ENCODE measurements around the gene AIP.
A peak's percentile ranks its signal among the peaks of the same experiment; 100 is the strongest.
"Not testable (repeated sequence)": the region's sequence is repeated elsewhere in the genome, so short reads cannot be mapped to it uniquely, and the experiment has no call there.

The AIP gene

DNA sequence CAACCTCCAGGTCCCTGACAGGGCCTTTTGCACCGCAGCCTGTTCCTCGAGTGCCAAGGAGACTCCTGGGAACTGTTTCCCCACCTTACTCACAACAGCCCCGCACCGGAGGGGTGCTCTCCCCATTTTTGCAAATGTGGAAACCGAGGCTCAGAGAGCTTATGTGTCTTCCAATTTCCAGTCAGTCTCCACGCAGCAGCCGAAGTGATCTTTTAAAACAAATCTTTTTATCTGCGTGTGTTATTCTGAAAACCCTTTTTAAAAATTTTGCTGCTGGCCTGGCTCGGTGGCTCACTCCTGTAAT is 13.4 kb upstream of the AIP start:
- no peak for DNase-seq

DNA sequence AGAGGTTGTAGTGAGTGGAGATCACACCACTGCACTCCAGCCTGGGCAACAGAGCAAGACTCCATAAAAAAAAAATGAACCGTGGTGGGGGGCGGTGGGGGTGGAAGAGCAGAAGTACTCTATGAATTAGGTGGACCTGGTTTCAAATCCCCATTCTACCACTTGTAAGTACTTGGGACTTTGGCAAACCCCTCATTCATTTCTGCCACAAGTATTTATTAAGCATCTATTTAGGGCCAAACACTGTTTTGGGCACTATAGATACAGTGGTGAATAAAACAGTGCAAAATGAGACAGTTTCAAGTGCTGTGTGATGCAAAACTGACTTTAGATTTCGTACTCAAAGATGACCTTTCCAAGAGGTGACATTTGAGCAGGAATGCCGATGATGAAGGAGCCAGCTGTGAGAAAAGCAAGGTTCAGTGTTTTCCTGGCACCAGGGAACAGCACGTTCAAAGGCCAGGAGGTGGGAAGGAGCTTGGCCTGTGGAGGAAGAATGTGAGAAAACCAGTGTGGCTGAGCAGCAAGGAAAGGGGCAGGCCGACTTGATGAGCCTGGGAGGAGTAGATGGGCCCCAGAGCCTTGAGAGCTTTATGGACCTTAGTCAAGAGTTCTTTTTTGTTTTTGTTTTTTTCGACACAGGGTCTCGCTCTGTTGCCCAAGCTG is 12.4 kb upstream of the AIP start:
- no peak for DNase-seq

DNA sequence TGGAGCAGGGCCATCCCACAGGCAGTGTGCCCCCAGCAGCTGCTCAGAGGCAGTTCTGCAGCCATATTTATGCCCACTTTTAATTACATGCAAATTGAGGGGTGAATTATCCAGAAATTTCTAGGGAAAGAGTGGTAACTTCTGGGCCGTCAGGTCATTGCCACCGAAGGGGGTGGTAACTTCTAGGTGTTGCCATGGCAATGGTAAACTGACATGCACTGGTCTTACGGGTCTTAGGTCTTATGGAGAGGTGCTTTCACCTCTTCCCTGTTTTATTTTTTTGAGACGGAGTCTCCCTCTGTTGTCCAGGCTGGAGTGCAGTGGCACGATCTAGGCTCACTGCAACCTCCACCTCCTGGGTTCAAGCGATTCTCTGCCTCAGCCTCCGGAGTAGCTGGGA is 9.9 kb upstream of the AIP start:
- DNase-seq: no peak

DNA sequence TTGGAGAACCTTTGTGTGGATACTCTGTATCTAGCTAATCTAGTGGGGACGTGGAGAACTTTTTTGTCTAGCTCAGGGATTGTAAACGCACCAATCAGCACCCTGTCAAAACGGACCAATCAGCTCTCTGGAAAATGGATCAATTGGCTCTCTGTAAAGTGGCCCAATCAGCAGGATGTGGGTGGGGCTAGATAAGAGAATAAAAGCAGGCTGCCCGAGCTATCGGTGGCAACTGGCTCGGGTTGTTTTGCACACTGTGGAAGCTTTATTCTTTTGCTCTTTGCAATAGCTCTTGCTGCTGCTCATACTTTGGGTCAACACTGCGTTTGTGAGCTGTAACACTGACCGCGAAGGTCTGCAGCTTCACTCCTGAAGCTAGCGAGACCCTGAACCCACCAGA is 6.1 kb upstream of the AIP start:
- not testable (repeated sequence) for DNase-seq

DNA sequence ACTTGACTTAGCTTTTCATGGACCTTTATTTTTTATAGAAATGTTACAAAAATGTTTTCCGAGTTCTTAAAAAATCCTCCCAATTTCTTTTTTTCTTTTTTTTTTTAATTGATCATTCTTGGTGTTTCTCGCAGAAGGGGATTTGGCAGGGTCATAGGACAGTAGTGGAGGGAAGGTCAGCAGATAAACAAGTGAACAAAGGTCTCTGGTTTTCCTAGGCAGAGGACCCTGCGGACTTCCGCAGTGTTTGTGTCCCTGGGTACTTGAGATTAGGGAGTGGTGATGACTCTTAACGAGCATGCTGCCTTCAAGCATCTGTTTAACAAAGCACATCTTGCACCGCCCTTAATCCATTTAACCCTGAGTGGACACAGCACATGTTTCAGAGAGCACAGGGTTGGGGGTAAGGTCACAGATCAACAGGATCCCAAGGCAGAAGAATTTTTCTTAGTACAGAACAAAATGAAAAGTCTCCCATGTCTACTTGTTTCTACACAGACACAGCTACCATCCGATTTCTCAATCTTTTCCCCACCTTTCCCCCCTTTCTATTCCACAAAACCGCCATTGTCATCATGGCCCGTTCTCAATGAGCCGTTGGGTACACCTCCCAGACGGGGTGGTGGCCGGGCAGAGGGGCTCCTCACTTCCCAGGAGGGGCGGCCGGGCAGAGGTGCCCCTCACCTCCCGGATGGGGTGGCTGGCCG is 5.3 kb upstream of the AIP start:
- not testable (repeated sequence) for DNase-seq

DNA sequence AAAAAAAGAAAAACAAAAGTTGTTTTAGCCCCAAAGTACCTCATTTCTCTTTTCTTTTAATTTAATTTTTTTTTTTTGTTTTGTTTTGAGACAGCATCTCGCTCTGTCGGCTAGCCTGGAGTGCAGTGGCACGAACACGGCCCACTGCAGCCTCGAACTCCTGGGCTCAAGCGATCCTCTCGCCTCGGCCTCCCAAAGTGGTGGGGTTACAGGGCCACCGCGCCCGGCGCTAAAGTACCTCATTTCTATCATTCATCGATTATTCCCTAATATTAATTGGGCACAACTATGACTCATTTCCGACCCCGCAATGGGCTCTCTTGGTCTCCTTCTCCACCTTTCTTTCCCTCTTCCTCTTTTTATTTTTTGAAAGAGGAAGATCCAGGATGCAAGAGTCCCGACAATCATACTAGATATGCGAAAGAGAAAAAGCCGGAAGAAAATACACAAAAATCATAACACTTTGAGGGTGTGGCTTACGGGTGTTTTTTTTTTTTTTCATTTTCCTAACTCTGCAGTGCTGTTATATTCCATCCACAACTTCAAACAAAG is 475 bp upstream of the AIP start:
- no peak for DNase-seq

DNA sequence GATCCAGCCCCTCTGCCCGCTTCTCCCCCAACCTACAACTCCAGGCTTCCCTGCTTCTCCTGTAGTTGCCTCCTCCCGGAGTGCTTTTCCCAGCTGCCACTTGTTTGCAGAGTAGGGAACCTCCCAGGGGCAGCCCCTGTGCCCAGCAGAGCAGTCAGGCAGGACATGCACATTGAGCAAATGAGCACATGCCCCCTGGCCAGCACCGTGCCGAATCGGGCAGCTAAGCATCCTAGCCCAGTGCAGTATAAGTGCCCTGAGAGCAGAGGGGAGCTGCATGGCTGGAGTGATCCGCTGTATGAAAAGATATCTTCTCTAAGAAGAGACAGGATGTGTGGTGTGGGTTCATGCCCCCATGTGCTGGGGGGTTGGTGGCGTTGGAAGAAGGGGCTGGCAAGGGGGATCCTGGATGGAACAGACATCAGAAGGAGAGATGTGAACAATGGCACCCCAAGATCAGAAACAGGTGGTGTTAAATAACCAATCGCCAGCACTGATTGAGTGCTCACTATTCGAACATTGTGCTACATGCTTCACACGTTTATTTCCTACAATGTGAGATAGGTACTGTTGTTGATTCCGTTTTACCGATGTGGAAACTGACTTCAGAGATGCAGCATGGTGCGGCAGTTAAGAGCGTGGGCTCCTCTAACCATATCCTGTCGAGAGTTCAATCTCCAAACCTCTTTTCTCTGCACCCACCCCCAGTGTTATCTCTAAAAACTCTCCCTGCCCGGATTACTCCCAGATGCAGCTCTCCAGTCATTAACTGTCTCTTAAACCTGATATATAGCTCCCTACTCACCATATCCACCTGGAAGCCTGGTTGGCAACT is 1.2 kb downstream of the AIP start:
- DNase-seq: no peak

DNA sequence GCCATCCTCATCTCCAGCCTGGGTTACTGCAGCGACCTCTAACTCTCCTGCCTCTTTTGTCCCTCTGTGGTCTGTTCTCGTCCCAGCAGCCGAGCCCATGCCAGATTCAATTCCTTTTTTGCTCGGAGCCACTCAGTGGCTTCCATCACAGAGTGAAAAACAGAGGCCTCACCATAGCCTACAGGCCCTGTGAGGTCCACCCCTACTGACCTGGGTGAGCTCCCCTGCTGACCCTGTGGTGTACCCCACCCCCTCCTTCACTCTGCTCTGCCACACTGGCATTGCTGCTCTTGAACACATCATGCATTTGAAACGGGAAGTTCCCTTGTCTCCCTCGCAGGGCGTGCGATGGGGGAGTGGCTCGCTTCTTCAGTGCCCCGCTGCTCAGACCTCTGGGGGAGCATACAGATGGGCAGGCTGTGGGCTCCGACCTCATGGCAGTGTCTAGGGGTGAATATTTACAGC is 2.1 kb downstream of the AIP start:
- no peak for DNase-seq

DNA sequence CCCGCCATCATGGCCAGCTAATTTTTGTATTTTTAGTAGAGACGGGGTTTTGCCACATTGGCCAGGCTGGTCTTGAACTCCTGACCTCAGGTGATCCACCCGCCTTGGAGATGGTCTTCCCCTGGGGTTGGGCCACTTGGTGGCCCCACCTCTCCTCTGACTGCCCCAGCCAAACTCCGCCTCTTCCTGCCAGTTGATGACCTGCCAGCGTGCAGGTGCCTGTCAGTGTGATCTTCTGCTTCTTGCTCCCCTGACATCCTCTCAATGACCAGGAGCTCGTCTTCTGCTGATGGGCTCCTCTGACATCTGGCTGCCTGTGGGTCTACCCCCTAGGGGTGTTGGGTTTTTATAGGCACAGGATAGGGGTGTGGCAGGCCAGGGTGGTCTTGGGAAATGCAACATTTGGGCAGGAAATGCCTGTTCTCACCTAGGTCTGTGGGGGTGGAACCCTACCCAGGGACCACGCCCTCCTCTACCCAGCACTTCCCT is 3.1 kb downstream of the AIP start:
- DNase-seq: peak; percentile 59

DNA sequence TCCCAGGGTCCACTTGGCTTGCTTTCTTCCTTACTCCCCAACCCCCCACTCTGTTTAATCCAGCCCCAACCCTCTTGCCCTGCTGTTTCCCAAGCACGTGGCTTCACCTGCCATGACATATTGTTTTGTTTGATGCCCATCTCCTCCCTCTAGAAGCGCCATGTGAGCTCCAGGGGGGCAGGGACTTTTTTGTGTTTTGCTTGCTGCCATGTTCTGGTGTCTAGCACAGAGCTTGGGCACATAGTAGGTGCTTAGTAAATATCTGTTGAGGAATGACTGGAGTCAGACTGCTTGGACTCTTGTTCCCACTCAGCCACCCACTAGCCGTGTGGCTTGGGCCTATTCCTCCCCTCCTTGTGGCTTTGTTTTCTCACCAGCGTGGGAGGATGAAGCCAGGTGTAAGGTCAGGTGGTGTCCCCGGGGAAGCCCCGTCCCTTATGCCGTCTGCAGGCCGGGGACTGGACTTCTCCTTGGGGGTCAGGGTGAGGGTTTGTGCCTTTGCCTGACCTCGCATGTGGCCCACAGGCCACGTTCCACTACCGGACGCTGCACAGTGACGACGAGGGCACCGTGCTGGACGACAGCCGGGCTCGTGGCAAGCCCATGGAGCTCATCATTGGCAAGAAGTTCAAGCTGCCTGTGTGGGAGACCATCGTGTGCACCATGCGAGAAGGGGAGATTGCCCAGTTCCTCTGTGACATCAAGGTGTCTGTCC is 3.8 kb downstream of the AIP start:
- no peak for DNase-seq

DNA sequence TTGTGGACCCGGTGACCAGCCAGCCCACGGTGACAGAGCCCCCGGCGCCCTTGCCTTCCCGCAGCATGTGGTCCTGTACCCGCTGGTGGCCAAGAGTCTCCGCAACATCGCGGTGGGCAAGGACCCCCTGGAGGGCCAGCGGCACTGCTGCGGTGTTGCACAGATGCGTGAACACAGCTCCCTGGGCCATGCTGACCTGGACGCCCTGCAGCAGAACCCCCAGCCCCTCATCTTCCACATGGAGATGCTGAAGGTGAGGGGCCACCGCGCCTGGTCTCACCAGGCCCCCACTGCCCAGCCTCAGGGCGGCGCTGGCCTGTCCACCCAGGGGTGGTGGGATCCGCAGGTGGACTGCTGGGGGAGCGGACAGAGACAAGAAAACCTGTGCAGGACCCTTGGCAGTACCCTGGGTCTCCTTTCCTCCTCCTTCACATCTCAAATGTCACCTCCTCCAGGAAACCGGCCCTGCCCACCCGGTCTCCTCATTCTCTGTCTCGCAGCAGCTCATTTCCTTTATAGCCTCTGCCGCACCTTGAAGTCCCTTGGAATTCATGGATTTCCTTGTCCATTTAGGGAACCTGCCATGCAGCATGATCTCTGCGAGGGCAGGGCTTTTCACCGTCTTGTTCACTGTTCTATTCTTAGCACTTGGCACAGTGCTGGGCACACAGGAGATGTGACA is 6.5 kb downstream of the AIP start:
- DNase-seq: no peak

DNA sequence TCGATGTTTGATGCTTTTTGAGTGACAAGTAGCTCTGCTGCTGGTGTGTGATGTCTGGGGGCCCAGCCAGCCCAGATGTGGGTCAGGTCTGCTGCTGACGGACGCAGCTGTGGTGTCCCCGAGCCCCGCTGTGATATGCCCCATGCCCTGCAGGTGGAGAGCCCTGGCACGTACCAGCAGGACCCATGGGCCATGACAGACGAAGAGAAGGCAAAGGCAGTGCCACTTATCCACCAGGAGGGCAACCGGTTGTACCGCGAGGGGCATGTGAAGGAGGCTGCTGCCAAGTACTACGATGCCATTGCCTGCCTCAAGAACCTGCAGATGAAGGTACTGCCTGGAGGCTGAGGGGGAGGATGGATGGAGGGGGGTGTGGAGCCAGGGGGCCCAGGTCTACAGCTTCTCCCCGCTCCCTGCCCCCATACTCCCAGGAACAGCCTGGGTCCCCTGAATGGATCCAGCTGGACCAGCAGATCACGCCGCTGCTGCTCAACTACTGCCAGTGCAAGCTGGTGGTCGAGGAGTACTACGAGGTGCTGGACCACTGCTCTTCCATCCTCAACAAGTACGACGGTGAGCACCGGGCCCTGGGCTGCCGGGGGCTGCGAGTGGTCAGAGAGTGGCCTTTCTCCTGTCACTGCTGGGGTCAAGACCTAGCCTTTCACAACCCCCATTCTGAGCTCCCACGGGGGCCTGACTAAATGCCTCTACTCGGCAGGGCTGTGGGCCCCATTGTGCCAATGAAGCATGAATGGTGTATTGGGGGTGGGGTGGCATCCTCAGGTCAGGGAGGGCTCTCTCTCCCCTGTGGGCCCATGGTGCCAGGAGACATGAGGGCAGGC is 7.3 kb downstream of the AIP start:
- DNase-seq: no peak

DNA sequence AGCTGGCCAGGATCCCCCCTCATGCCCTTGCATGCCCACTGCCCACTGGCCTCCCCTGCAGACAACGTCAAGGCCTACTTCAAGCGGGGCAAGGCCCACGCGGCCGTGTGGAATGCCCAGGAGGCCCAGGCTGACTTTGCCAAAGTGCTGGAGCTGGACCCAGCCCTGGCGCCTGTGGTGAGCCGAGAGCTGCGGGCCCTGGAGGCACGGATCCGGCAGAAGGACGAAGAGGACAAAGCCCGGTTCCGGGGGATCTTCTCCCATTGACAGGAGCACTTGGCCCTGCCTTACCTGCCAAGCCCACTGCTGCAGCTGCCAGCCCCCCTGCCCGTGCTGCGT is 7.9 kb downstream of the AIP start:
- no peak for DNase-seq

DNA sequence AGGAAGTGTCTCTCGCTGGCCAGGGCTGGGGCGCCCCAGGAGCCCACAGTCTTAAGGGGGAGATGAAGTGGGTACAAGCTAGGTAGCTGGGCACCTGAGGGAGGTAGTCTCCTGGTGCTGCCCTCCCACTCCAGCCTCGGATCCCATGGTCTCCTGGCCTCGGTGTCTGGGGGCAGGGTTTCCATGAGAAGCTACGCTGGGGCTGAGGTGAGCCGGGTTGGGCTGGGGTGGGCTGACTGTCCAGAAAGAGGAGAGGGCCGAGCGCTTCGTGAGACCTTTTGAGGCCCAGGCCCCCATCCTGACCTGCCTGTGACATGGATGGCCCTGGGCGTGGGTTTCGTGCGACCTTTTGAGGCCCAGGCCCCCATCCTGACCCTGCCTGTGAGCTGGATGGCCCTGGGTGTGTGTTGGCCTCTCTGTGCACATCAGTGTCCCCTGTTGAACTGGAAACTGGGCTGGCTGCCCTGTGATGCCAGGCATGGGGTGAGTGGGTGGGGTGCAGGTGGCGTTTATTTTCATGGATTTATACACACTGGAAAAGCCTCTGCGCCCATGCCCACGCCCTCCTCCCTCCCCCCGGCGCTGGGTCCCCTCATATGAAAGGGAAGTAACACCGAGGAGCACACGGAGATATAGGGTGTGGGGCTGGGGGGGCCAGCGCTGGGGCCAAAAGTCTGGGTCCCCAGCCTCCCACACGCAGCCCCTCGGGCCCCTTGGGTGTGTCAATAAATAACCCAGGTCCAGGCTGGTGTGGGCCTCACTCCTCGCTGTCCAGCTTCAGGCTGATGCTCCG is 8.6 kb downstream of the AIP start:
- DNase-seq: no peak

DNA sequence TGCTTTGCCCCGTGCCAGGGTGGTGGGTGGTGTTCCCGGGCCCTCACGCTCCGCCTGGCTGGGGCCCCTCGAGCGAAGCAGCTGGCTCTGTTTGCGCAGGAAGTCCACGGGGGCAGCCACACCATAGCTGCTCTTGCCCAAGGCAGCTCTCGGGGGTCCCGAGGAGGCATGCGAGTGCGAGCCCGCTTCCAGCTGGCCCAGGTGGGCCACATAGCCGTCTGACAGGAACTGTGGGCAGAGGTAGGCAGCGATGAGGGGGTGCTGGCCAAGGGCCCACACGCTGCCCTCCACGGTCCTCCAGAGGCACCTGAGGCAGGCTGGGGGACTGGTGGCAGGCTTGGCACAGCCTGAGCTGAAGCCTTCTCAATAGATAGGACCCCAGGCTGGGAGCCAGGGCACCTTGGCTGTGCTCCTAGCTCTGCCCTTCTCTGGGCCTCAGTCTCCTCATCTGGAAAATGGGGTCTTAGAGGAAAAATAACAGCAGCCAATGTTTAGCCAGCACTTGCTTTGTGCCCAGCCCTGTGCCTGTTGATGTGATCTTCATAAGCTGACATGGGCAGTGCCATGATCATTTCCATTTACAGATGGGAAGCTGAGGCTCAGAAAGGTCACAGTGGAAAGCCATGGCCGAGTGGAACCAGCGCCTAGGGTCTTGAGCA is 9.4 kb downstream of the AIP start:
- DNase-seq: no peak

DNA sequence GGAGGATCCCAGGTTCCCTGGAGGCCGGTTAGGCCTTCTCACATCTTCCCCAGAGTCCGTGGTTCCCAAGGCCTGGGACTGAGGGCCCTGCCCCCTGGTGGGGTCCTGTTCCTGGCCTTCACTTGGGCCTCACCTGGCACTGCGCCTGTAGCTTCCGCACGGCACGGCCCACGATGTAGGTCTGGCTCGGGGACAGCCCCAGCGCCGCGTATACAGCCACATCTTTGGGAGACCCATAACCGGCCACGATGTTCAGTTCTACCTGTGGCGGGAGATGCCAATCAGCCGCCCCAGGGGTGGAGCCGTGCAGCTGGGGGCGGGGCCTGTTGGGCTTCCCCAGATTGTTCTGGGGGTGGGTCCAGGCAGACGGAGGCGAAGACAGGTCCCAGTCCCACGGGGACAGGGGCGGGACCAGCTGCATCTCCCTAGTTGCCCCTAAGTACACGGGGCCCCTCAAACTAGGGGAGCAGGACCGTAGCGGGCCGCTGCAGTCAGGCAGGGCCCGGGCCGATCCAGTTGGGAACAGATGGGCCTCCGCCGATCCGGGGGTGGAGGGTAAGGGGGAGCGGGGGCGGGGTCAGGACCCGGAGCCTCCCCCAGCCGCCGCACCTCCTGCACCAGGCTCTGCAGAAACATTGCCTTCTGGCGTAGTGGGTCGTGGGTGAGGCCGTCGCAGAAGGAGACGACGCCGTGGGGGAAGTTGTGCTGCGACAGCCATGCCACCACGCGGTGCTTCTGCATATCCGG is 10.1 kb downstream of the AIP start:
- no peak for DNase-seq

DNA sequence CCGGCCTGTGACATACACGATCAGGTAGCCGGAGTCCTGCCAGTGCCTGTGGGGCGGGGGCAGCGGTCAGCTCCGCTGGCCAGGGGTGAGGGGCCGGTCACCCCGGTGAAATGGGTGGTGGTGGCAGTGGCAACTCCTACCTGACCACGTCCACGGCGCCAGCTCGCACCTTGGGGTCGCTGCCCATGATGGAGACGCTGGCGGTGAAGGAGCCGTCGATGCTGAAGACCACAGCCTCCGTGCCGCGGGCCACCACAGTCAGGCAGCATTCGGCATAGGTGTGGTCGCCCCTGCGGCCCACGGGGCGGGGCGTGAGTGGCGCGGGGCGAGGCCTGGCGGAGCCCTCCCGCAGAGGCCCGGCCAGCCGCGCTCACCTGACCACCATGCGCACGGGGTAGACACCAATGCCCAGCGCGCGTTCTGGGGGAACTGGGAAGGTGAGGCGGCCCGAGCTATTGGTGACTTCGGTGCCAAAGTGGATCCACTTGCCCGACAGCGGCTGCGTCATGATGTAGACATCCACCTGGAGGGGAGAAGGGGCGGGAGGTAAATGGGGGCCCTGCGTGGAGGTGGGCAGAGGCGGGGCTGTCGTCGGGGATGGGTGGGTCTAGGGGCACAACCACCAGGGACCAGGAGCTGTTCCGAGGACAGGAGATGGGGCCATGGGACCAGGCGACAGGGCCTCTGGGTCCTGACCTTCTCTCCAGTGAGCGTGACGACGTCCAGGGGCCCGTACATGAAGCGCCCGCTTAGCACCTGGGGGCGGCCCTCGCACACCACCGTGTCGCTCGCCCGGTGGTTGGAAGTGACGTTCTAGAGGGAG is 10.9 kb downstream of the AIP start:
- no peak for DNase-seq

All from NK-92 treated with Interleukin-12 subunit alpha and Interleukin-12 subunit beta, amount 100 ng/mL, for 24 hours (cell line).